ENCODE data around the gene GTF2F1. TPM values are rescaled to one million over a fixed set of nuclear protein-coding genes. Genes with fewer than 3 reads are reported as not detected.

GTF2F1 gene
- total and polyA plus RNA-seq, 10 of the 15 experiments (the other 5 are each of a cell fraction or from before 2014, with no cell fraction given), result 4.5 to 61.7 (median 48.5) TPM

DNA sequence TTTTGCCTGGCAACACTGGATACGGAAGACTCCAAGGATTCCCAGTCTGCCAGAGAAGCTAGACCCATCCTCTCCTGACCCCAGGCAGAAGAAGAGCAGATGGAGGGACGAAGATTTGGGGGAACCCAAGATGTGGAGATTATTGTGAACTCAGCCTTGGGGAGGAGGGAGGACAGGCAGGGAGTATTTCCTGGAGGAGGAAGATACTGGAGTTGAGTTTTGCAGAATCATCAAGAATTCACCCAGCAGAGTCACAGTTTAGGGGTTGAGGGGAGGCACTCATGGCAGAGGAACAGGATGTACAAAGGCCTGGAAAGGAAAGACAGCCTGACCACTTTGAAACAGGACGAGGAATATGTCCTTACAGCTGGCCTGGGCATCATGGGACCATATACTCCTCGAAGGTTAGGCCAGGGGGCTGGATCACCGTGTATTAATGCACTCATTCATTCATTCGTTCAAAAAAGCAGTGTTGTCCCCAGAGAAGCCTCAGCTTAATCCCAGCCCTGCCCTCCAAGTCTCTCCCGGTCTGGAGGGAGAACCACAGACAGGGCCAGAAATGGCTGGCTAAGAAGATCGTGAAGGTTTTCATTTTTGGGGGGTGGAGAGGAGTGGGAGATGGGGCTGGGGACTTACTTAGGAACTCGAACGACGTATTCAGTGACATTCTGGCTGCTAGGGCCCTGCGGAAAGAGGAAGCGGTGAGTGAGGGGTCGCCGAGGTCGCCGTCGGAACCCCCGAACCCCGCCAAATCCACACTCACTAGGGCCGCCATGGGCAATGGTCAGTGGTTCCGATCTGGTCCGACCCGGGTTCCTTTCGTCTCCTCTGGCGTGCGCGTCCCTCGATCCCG lies 517 bp downstream of the GTF2F1 start:
- peak; percentile 35 for ATAC-seq
- ChIA-PET SMC1A (ENCODE audit: uncharacterized antibody, unreplicated experiment) (interaction anchor here (0.6 to 1.4 kb wide), 5 partner anchors 9 to 89 kb away, joined by 3 to 4 read pairs (median 3); partner anchors contain the start of genes ALKBH7 and DENND1C), RAD21 (ENCODE audit: unreplicated experiment) (interaction anchor here (1.0 to 1.6 kb wide), 2 partner anchors 20 to 66 kb away, joined by 3 to 5 read pairs; partner anchors contain the start of gene ALKBH7), POLR2A (interaction anchor here (0.6 to 1.9 kb wide), 2 partner anchors 20 to 25 kb away, joined by 3 to 12 read pairs; partner anchors contain the start of gene ALKBH7), CTCF (interaction anchor here (1.0 to 1.1 kb wide), 2 partner anchors 112 to 266 kb away, joined by 3 to 4 read pairs; no protein-coding TSS in a partner anchor)
- no peak for DNase-seq (ENCODE audit: low read depth, low spot score)
- Histone ChIP-seq H3K9ac (ENCODE audit: control insufficient read depth, insufficient read depth, low read length) (peak overlapping the region; percentile 78), H3K4me2 (ENCODE audit: control insufficient read depth, insufficient read depth) (peak overlapping the region; percentile 97), H3K79me2 (ENCODE audit: control insufficient read depth, insufficient read depth, low read length) (peaks cover 22% of the 10 kb centered on the region), H3K27ac (ENCODE audit: control insufficient read depth, insufficient read depth) (peak overlapping the region; percentile 93), H3K36me3 (ENCODE audit: control insufficient read depth in 2 of 2, insufficient read depth in 2 of 2, low read length in 1 of 2) (peaks cover 9 to 25% of the 10 kb centered on the region in 2 experiments; a peak in 3 of 4 replicates), H3K4me3 (peak overlapping the region; percentile 99), H2AFZ (ENCODE audit: control insufficient read depth, low read depth, low read length) (peak overlapping the region; percentile 99), H3K27me3 (replicated peaks in 1 of 2; ENCODE audit: control insufficient read depth in 2 of 2, insufficient read depth in 2 of 2, low read length in 1 of 2) (no peaks in the 10 kb centered on the region), H4K20me1 (ENCODE audit: control insufficient read depth, insufficient read depth) (no peaks in the 10 kb centered on the region), H3K9me3 (replicated peaks; ENCODE audit: control insufficient read depth, insufficient read depth, low read length) (no peaks in the 10 kb centered on the region), H3K4me1 (ENCODE audit: control insufficient read depth, insufficient read depth, low read length) (peaks cover 11% of the 10 kb centered on the region)
- TF ChIP-seq RUNX3 (IDR thresholded peaks at IDR 0.05; ENCODE audit: low read length), result no peak
- 0 out of 2 replicates have a peak, but pooled peaks have one; percentile 14 for TF ChIP-seq DPF2 (IDR thresholded peaks at IDR 0.05)
- TF ChIP-seq SIX5 (IDR thresholded peaks at IDR 0.05; ENCODE audit: low read depth, low read length, severe bottlenecking), result no peak
- no peak for TF ChIP-seq HDGF (IDR thresholded peaks at IDR 0.05)
- TF ChIP-seq NR2F1 (conservative IDR thresholded peaks at IDR 0.05), result peak; percentile 87
- TF ChIP-seq SMARCA5 (IDR thresholded peaks at IDR 0.05), result 0 out of 2 replicates have a peak, but pooled peaks have one; percentile 47
- peak; percentile 90 for TF ChIP-seq ZNF24 (IDR thresholded peaks at IDR 0.05)
- TF ChIP-seq ASH2L (IDR thresholded peaks at IDR 0.05; ENCODE audit: borderline replicate concordance, low read depth), result 0 out of 2 replicates have a peak, but pooled peaks have one; percentile 63
- peak; percentile 42; the same call in 1 of the 2 replicates for TF ChIP-seq SPI1 (IDR thresholded peaks at IDR 0.05; ENCODE audit: borderline replicate concordance, insufficient read depth, low read depth, low read length)
- in situ Hi-C loops (cut with MboI) (no loop called here), intact Hi-C loops (cut with micrococcal nuclease; ENCODE audit: unreplicated experiment) (loop anchor here (1.0 to 10.0 kb wide), 2 partner anchors 33 to 112 kb away; partner anchors contain the start of gene TUBB4A)
- WGBS (ENCODE audit: insufficient coverage, insufficient replicate concordance, low lambda C conversion rate, missing lambda C conversion rate), result 7% methylated on average over 30 of the region's 30 CpGs
- peak; percentile 75 for FAIRE-seq
- BruUV-seq (replicated peaks), result TSS peak; percentile 82
